PC-9 (cell line): ENCODE data around the gene ZBTB7C. TPM values are rescaled to one million over a fixed set of nuclear protein-coding genes. Genes with fewer than 3 reads are reported as not detected.

Source experiments
- BruUV-seq: library from RNA; stranded (reverse); fragments of 400-500 nt; replicated peaks from 2 replicates; lab custom pipeline; 2021; lab: Mats Ljungman, UMichigan
- CTCF ChIA-PET: fragments of 300-600 bp; sonication (Branson Sonifier 250); formaldehyde crosslinking; loops from one replicate; lab custom pipeline; 2022; ENCODE audit warnings: antibody characterized with exemption; lab: Charles Lee
- POLR2A ChIA-PET: fragments of 300-600 bp; sonication (Branson Sonifier 250); formaldehyde crosslinking; loops from one replicate; lab custom pipeline; 2022; ENCODE audit warnings: antibody characterized with exemption; ENCODE audit not compliant: unreplicated experiment; lab: Charles Lee
- DNase-seq, 2 experiments: peaks; one replicate each; pipeline versions ENCODE4 v3.0.0 to v3.0.0-alpha.2; 2015 to 2022; ENCODE audit warnings: mixed read lengths in 1 of 2
- H2AFZ ChIP-seq: fragments of 200-600 bp; sonication (generic); 2 replicates; pipeline ENCODE4 v1.8.1; 2017; ENCODE audit warnings: antibody characterized with exemption
- H3F3A ChIP-seq: fragments of 200-600 bp; sonication (generic); 2 replicates; pipeline ENCODE4 v1.8.1; 2017; ENCODE audit warnings: antibody characterized with exemption, mild to moderate bottlenecking, low read depth; ENCODE audit not compliant: insufficient read depth
- H3K27ac ChIP-seq: fragments of 200-600 bp; sonication (generic); 2 replicates; pipeline ENCODE4 v1.6.1; 2016; ENCODE audit warnings: mixed run types
- H3K27me3 ChIP-seq: fragments of 200-600 bp; sonication (generic); 2 replicates; pipeline ENCODE4 v1.6.1; 2016; ENCODE audit warnings: low read depth, mixed run types; ENCODE audit not compliant: insufficient read depth
- H3K36me3 ChIP-seq: fragments of 200-600 bp; sonication (generic); 2 replicates; pipeline ENCODE4 v1.6.1; 2016; ENCODE audit warnings: low read depth, mixed run types
- H3K4me1 ChIP-seq: fragments of 200-600 bp; sonication (generic); replicated peaks from 2 replicates; pipeline ENCODE4 v1.6.1; 2016; ENCODE audit warnings: mixed run types; ENCODE audit not compliant: insufficient read depth
- H3K4me2 ChIP-seq: fragments of 200-600 bp; sonication (generic); 2 replicates; pipeline ENCODE4 v1.6.1; 2017; ENCODE audit warnings: mixed run types
- H3K4me3 ChIP-seq: fragments of 200-600 bp; sonication (generic); 2 replicates; pipeline ENCODE4 v1.6.1; 2016; ENCODE audit warnings: mixed run types
- H3K79me2 ChIP-seq: fragments of 200-600 bp; sonication (generic); 2 replicates; pipeline ENCODE4 v1.6.1; 2017; ENCODE audit warnings: low read depth, mixed run types
- H3K9me2 ChIP-seq: fragments of 200-600 bp; sonication (generic); 2 replicates; pipeline ENCODE4 v1.8.1; 2017; ENCODE audit warnings: mild to moderate bottlenecking; ENCODE audit not compliant: insufficient read depth
- H3K9me3 ChIP-seq: fragments of 200-600 bp; sonication (generic); 2 replicates; pipeline ENCODE4 v1.8.1; 2016; ENCODE audit warnings: low read depth; ENCODE audit not compliant: insufficient read depth
- H4K20me1 ChIP-seq: fragments of 200-600 bp; sonication (generic); 2 replicates; pipeline ENCODE4 v1.8.1; 2017; ENCODE audit not compliant: insufficient read depth
- EZH2 ChIP-seq: fragments of 200-600 bp; sonication (generic); IDR thresholded peaks from 2 replicates; pipeline ENCODE4 v1.8.0; 2017; ENCODE audit warnings: antibody characterized with exemption, low read depth
- intact Hi-C: fragments of 100-400 bp; cut with micrococcal nuclease; formaldehyde crosslinking; loops from one replicate; pipeline ENCODE4 v1.10.0; 2022; ENCODE audit not compliant: unreplicated experiment
- total RNA-seq: library from RNA; stranded (reverse); gene quantifications from 2 replicates; pipeline ENCODE4 v1.2.3, GENCODE V29; 2021
- TF ChIP-seq, protein P1 (sequence below): fragments of 200-600 bp; sonication (generic); conservative IDR thresholded peaks from 2 replicates; pipeline ENCODE4 v1.6.1; 2017; ENCODE audit warnings: mixed run types, antibody characterized with exemption, mild to moderate bottlenecking, moderate library complexity

ZBTB7C gene
- total RNA-seq, 1 experiment from 2014 or later: not detected

GRCh38 chr18:48179001-48179400 is 230.2 kb downstream of the ZBTB7C start:
- no peak for TF ChIP-seq EZH2
- TF ChIP-seq, protein P1, sequence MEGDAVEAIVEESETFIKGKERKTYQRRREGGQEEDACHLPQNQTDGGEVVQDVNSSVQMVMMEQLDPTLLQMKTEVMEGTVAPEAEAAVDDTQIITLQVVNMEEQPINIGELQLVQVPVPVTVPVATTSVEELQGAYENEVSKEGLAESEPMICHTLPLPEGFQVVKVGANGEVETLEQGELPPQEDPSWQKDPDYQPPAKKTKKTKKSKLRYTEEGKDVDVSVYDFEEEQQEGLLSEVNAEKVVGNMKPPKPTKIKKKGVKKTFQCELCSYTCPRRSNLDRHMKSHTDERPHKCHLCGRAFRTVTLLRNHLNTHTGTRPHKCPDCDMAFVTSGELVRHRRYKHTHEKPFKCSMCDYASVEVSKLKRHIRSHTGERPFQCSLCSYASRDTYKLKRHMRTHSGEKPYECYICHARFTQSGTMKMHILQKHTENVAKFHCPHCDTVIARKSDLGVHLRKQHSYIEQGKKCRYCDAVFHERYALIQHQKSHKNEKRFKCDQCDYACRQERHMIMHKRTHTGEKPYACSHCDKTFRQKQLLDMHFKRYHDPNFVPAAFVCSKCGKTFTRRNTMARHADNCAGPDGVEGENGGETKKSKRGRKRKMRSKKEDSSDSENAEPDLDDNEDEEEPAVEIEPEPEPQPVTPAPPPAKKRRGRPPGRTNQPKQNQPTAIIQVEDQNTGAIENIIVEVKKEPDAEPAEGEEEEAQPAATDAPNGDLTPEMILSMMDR: no peak
- no peaks in the 10 kb centered on the region for H4K20me1 ChIP-seq
- no TSS peak for BruUV-seq
- H3K27ac ChIP-seq: no peak overlapping the region
- no peak overlapping the region for H3K4me2 ChIP-seq
- CTCF ChIA-PET: no interaction called here
- H3K36me3 ChIP-seq: no peaks in the 10 kb centered on the region
- H3K9me3 ChIP-seq: no peaks in the 10 kb centered on the region
- no peaks in the 10 kb centered on the region for H3K9me2 ChIP-seq
- DNase-seq: no peak
- H3K79me2 ChIP-seq: no peaks in the 10 kb centered on the region
- POLR2A ChIA-PET: no interaction called here
- H3F3A ChIP-seq: no peaks in the 10 kb centered on the region
- peaks cover 10% of the 10 kb centered on the region; the same call in 1 of the 2 replicates for H3K27me3 ChIP-seq
- H3K4me3 ChIP-seq: no peak overlapping the region
- H2AFZ ChIP-seq: no peak overlapping the region
- intact Hi-C loops: no loop called here
- H3K4me1 ChIP-seq: no peaks in the 10 kb centered on the region

DNA sequence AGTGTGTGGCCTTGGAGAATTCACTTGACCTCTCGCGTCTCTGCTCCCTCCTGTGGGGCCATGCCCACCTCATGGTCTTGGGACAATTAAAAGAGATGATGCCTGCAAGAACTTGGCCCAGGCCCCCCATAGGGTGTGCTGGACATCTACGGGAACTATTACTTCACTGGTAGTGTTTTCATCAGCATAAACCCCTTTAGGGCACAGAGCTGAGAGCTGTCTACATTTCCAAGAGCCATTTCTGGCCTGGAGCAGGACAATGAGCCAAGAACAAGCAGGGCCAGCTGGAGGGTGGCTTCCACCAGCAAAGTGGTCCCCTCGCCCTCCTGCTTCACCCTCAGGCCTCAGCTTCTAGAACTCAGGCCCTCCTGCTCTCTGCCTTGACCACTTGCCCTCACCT is 232.3 kb downstream of the ZBTB7C start:
- no peak for TF ChIP-seq EZH2
- TF ChIP-seq, protein P1: no peak
- Histone ChIP-seq H3K9me3 (no peaks in the 10 kb centered on the region), H3K27ac (no peak overlapping the region), H3K27me3 (no peaks in the 10 kb centered on the region), H3K4me1 (no peaks in the 10 kb centered on the region), H3K9me2 (no peaks in the 10 kb centered on the region), H3K4me3 (no peak overlapping the region), H3F3A (no peaks in the 10 kb centered on the region), H2AFZ (no peak overlapping the region), H4K20me1 (no peaks in the 10 kb centered on the region), H3K4me2 (no peak overlapping the region), H3K36me3 (no peaks in the 10 kb centered on the region), H3K79me2 (no peaks in the 10 kb centered on the region)
- ChIA-PET POLR2A (no interaction called here), CTCF (no interaction called here)
- no TSS peak for BruUV-seq
- DNase-seq: no peak
- intact Hi-C loops: no loop called here

DNA sequence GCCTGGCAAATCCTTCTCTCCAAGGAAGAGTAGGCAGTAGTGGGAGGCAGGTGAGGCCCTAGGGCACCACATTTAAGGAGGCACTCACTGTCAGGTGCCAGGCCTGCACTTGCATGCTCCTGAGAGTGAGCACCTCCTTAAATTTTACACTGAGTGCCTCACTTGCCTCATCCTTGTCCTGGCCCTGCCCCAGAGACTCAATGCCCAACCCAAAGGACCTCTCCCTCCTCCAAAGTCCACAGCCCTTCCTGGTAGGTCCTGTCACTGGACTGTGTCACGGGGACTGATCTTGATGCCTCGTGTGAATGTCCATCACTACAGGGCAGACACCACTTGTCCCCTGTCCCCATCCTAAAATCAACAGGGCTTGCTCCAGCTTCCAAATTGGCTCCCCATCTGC is 235.6 kb downstream of the ZBTB7C start:
- no TSS peak for BruUV-seq
- no peaks in the 10 kb centered on the region for H3K4me1 ChIP-seq
- H3K9me2 ChIP-seq: no peaks in the 10 kb centered on the region
- H3K36me3 ChIP-seq: no peaks in the 10 kb centered on the region
- H3K79me2 ChIP-seq: no peaks in the 10 kb centered on the region
- no peaks in the 10 kb centered on the region for H3K27me3 ChIP-seq
- no peak overlapping the region for H3K4me2 ChIP-seq
- POLR2A ChIA-PET: no interaction called here
- H2AFZ ChIP-seq: no peak overlapping the region
- no peak for TF ChIP-seq EZH2
- TF ChIP-seq, protein P1: no peak
- H4K20me1 ChIP-seq: no peaks in the 10 kb centered on the region
- no peaks in the 10 kb centered on the region for H3F3A ChIP-seq
- intact Hi-C loops: no loop called here
- no peak overlapping the region for H3K27ac ChIP-seq
- H3K4me3 ChIP-seq: no peak overlapping the region
- DNase-seq: no peak
- no peaks in the 10 kb centered on the region for H3K9me3 ChIP-seq
- CTCF ChIA-PET: no interaction called here
